HFF-Myc (cell line): Measurements from ENCODE around the gene GCDH.

Source experiments
- DNase-seq: peaks from one replicate; pipeline ENCODE4 v3.0.0-alpha.2; 2011; ENCODE audit warnings: low read depth; ENCODE audit errors: extremely low read depth
- H3K4me3 ChIP-seq: replicated peaks from 2 replicates; pipeline ENCODE4 v1.5.1; 2011; ENCODE audit warnings: low read depth, mild to moderate bottlenecking, control low read depth, low read length
- CTCF ChIP-seq: IDR thresholded peaks from 2 replicates; pipeline ENCODE4 v1.5.1; 2012; ENCODE audit warnings: mild to moderate bottlenecking, low read depth, low read length, control low read depth; ENCODE audit errors: missing control alignments

Gene GCDH

GRCh38 chr19:12930002-12930645 lies 39.2 kb downstream of the GCDH start:
- H3K4me3 ChIP-seq = no peak overlapping the region
- TF ChIP-seq CTCF = peak; percentile 6
- DNase-seq = no peak

GRCh38 chr19:12932392-12933286 lies 41.7 kb downstream of the GCDH start:
- no peak for DNase-seq
- TF ChIP-seq CTCF = no peak

GRCh38 chr19:12933287-12934072 lies 42.5 kb downstream of the GCDH start, which contains the start of gene FARSA:
Gene FARSA (minus strand): TSS chr19:12933711. CDS start chr19:12933696, 15 bp downstream.
- peak; percentile 76 for DNase-seq
- peak within 1 kb of the TSS; percentile 99 for H3K4me3 ChIP-seq
- no peak for TF ChIP-seq CTCF

More at GRCh38 chr19:12932392-12933286, 41.7 kb downstream of the GCDH start:
- H3K4me3 ChIP-seq = peak overlapping the region; percentile 99

GRCh38 chr19:12935071-12935470 lies 44.1 kb downstream of the GCDH start:
- no peak for DNase-seq
- no peak for TF ChIP-seq CTCF
- no peak overlapping the region for H3K4me3 ChIP-seq

GRCh38 chr19:12936582-12936981 lies 45.6 kb downstream of the GCDH start:
- no peak for DNase-seq
- no peak for TF ChIP-seq CTCF
- H3K4me3 ChIP-seq = no peak overlapping the region

GRCh38 chr19:12937093-12937926 lies 46.4 kb downstream of the GCDH start:
- H3K4me3 ChIP-seq = peak overlapping the region; percentile 89
- DNase-seq = no peak
- TF ChIP-seq CTCF = no peak
